H9 (cell line): Measurements from ENCODE around the gene DGCR2. TPM values are rescaled to one million over a fixed set of nuclear protein-coding genes. Genes with fewer than 3 reads are reported as not detected.

Experiments used
- DNase-seq: peaks from one replicate; pipeline ENCODE4 v3.0.0-alpha.2; 2017
- H2AFZ ChIP-seq: one replicate; pipeline ENCODE4 v1.6.1; 2013; ENCODE audit warnings: mild to moderate bottlenecking, low read length, control low read depth, moderate library complexity
- H2AK5ac ChIP-seq: 2 replicates; pipeline ENCODE4 v1.6.1; 2013; ENCODE audit warnings: low read length, control low read depth, mixed read lengths; ENCODE audit not compliant: insufficient read length
- H2BK120ac ChIP-seq: one replicate; pipeline ENCODE4 v1.6.1; 2013; ENCODE audit warnings: low read depth, mild to moderate bottlenecking, low read length, control low read depth, inconsistent platforms; ENCODE audit not compliant: poor library complexity, severe bottlenecking
- H2BK12ac ChIP-seq: 2 replicates; pipeline ENCODE4 v1.6.1; 2013; ENCODE audit warnings: low read length, control low read depth, mixed read lengths, low read depth; ENCODE audit not compliant: insufficient read length
- H2BK15ac ChIP-seq: 2 replicates; pipeline ENCODE4 v1.6.1; 2013; ENCODE audit warnings: low read depth, low read length, control low read depth
- H2BK20ac ChIP-seq: one replicate; pipeline ENCODE4 v1.6.1; 2013; ENCODE audit warnings: low read depth, mild to moderate bottlenecking, low read length, control low read depth, inconsistent platforms; ENCODE audit not compliant: poor library complexity, severe bottlenecking
- H2BK5ac ChIP-seq: 2 replicates; pipeline ENCODE4 v1.6.1; 2013; ENCODE audit warnings: low read length, control low read depth, mixed read lengths; ENCODE audit not compliant: insufficient read length
- H3K14ac ChIP-seq: 2 replicates; pipeline ENCODE4 v1.6.1; 2013; ENCODE audit warnings: low read length, control low read depth; ENCODE audit not compliant: insufficient read depth
- H3K18ac ChIP-seq: 2 replicates; pipeline ENCODE4 v1.6.1; 2013; ENCODE audit warnings: low read depth, mild to moderate bottlenecking, mixed read lengths, low read length, control low read depth; ENCODE audit not compliant: insufficient read length
- H3K23ac ChIP-seq: 2 replicates; pipeline ENCODE4 v1.6.1; 2013; ENCODE audit warnings: low read length, control low read depth, mixed read lengths, low read depth; ENCODE audit not compliant: insufficient read length
- H3K23me2 ChIP-seq: 2 replicates; pipeline ENCODE4 v1.6.1; 2013; ENCODE audit warnings: low read depth, mild to moderate bottlenecking, mixed read lengths, low read length, control low read depth; ENCODE audit not compliant: insufficient read length, poor library complexity, severe bottlenecking
- H3K27ac ChIP-seq: 2 replicates; pipeline ENCODE4 v1.5.1; 2013; ENCODE audit warnings: low read length, control low read depth, mixed read lengths, low read depth; ENCODE audit not compliant: insufficient read length
- H3K27me3 ChIP-seq: 2 replicates; pipeline ENCODE4 v1.6.1; 2013; ENCODE audit warnings: low read length, control low read depth, inconsistent platforms; ENCODE audit not compliant: insufficient read depth
- H3K4ac ChIP-seq: 2 replicates; pipeline ENCODE4 v1.6.1; 2013; ENCODE audit warnings: low read depth, mild to moderate bottlenecking, control low read depth, inconsistent platforms, low read length, moderate library complexity
- H3K4me1 ChIP-seq: 2 replicates; pipeline ENCODE4 v1.6.1; 2013; ENCODE audit warnings: low read length, control low read depth, inconsistent platforms; ENCODE audit not compliant: insufficient read depth
- H3K4me2 ChIP-seq: 2 replicates; pipeline ENCODE4 v1.6.1; 2013; ENCODE audit warnings: low read length, control low read depth, mixed read lengths; ENCODE audit not compliant: insufficient read length, insufficient read depth
- H3K56ac ChIP-seq: 2 replicates; pipeline ENCODE4 v1.6.1; 2013; ENCODE audit warnings: low read depth, mild to moderate bottlenecking, mixed read lengths, low read length, control low read depth; ENCODE audit not compliant: insufficient read length
- H3K79me1 ChIP-seq: 2 replicates; pipeline ENCODE4 v1.6.1; 2013; ENCODE audit warnings: low read depth, mild to moderate bottlenecking, moderate library complexity, low read length, control low read depth, inconsistent platforms; ENCODE audit not compliant: insufficient read depth, poor library complexity, severe bottlenecking
- H3K79me2 ChIP-seq: 2 replicates; pipeline ENCODE4 v1.6.1; 2013; ENCODE audit warnings: low read length, control low read depth, inconsistent platforms; ENCODE audit not compliant: insufficient read depth
- H3K9ac ChIP-seq: 2 replicates; pipeline ENCODE4 v1.6.1; 2013; ENCODE audit warnings: low read length, control low read depth, mixed read lengths; ENCODE audit not compliant: insufficient read length; ENCODE audit errors: extremely low read depth
- H3K9me3 ChIP-seq: one replicate; pipeline ENCODE4 v1.6.1; 2013; ENCODE audit warnings: low read depth, low read length, inconsistent platforms; ENCODE audit not compliant: control insufficient read depth
- H3T11ph ChIP-seq: one replicate; pipeline ENCODE4 v1.6.1; 2013; ENCODE audit warnings: mild to moderate bottlenecking, low read length, control low read depth, inconsistent platforms
- H4K20me1 ChIP-seq: one replicate; pipeline ENCODE4 v1.6.1; 2013; ENCODE audit not compliant: control insufficient read depth, insufficient read length, insufficient read depth
- H4K5ac ChIP-seq: 2 replicates; pipeline ENCODE4 v1.6.1; 2013; ENCODE audit warnings: low read depth, mild to moderate bottlenecking, mixed read lengths, low read length, control low read depth; ENCODE audit not compliant: insufficient read length
- H4K8ac ChIP-seq: replicated peaks from 2 replicates; pipeline ENCODE4 v1.6.1; 2013; ENCODE audit warnings: low read length, control low read depth, mixed read lengths, low read depth; ENCODE audit not compliant: insufficient read length
- H4K91ac ChIP-seq: 2 replicates; pipeline ENCODE4 v1.6.1; 2013; ENCODE audit warnings: low read depth, mild to moderate bottlenecking, moderate library complexity, mixed read lengths, low read length, control low read depth; ENCODE audit not compliant: insufficient read length
- H3K27ac Mint-ChIP-seq, 3 experiments: 2 replicates in 2 of 3; 3 replicates in 1 of 3; pipeline ENCODE4 v1.8.0; 2020 to 2021; ENCODE audit warnings: mixed read lengths in 3 of 3, mild to moderate bottlenecking in 1 of 3, moderate library complexity in 1 of 3
- H3K27me3 Mint-ChIP-seq: 2 replicates; pipeline ENCODE4 v1.8.0; 2021; ENCODE audit warnings: low read depth, mild to moderate bottlenecking, moderate library complexity, mixed read lengths
- H3K36me3 Mint-ChIP-seq, 3 experiments: 2 replicates in 2 of 3; 3 replicates in 1 of 3; pipeline ENCODE4 v1.8.0; 2020 to 2021; ENCODE audit warnings: low read depth in 3 of 3, mixed read lengths in 3 of 3; ENCODE audit not compliant: insufficient read depth in 1 of 3
- H3K4me1 Mint-ChIP-seq, 2 experiments: 2 replicates each; pipeline ENCODE4 v1.8.0; 2020; ENCODE audit warnings: mixed read lengths in 2 of 2
- H3K4me3 Mint-ChIP-seq, 2 experiments: 2 replicates in 1 of 2; 3 replicates in 1 of 2; pipeline ENCODE4 v1.8.0; 2020 to 2021; ENCODE audit warnings: mild to moderate bottlenecking in 2 of 2, mixed read lengths in 2 of 2, moderate library complexity in 1 of 2
- H3K9me3 Mint-ChIP-seq, 2 experiments: 2 replicates in 1 of 2; 3 replicates in 1 of 2; pipeline ENCODE4 v1.8.0; 2020; ENCODE audit warnings: mild to moderate bottlenecking in 2 of 2, mixed read lengths in 2 of 2, moderate library complexity in 1 of 2
- WGBS: extraction: QIAGEN DNeasy Blood & Tissue Kit; methylation state at CpG from one replicate; pipeline ENCODE4 v1.1.7; 2013; ENCODE audit warnings: missing lambda C conversion rate, low lambda C conversion rate, mixed read lengths; ENCODE audit not compliant: insufficient read length; ENCODE audit errors: extremely low coverage; 5-methylcytosine and 5-hydroxymethylcytosine counted together
- total RNA-seq: library from RNA; stranded (reverse); gene quantifications from 2 replicates; pipeline ENCODE4 v1.2.1, GENCODE V29; 2021
- TF ChIP-seq, protein P1 (sequence below): fragments of 200-600 bp; sonication (generic); conservative IDR thresholded peaks from 3 replicates; pipeline ENCODE4 v1.8.0; 2021; ENCODE audit warnings: antibody characterized with exemption, mild to moderate bottlenecking

DGCR2 gene
- total RNA-seq, 1 experiment from 2014 or later = 47.2 TPM

GRCh38 chr22:18997925-18998315 is 124.3 kb downstream of the DGCR2 start:
- no peak overlapping the region for H2BK20ac ChIP-seq
- H3K18ac ChIP-seq = no peak overlapping the region
- H3K4me1 ChIP-seq = no peaks in the 10 kb centered on the region
- no peak overlapping the region for H3K27ac ChIP-seq
- H3K9me3 ChIP-seq = no peaks in the 10 kb centered on the region
- H2BK15ac ChIP-seq = no peak overlapping the region
- no CpG with 5 or more reads among the region's 22 CpGs for WGBS
- H2BK120ac ChIP-seq = no peak overlapping the region
- H4K8ac ChIP-seq = no peak overlapping the region
- TF ChIP-seq, protein P1, sequence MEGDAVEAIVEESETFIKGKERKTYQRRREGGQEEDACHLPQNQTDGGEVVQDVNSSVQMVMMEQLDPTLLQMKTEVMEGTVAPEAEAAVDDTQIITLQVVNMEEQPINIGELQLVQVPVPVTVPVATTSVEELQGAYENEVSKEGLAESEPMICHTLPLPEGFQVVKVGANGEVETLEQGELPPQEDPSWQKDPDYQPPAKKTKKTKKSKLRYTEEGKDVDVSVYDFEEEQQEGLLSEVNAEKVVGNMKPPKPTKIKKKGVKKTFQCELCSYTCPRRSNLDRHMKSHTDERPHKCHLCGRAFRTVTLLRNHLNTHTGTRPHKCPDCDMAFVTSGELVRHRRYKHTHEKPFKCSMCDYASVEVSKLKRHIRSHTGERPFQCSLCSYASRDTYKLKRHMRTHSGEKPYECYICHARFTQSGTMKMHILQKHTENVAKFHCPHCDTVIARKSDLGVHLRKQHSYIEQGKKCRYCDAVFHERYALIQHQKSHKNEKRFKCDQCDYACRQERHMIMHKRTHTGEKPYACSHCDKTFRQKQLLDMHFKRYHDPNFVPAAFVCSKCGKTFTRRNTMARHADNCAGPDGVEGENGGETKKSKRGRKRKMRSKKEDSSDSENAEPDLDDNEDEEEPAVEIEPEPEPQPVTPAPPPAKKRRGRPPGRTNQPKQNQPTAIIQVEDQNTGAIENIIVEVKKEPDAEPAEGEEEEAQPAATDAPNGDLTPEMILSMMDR = no peak
- H3K9ac ChIP-seq = no peak overlapping the region
- H4K20me1 ChIP-seq = no peaks in the 10 kb centered on the region
- DNase-seq = no peak
- no peak overlapping the region for H3K4ac ChIP-seq
- H3T11ph ChIP-seq = no peak overlapping the region
- Mint-ChIP-seq H3K4me1 (peaks cover 31 to 34% of the 10 kb centered on the region in 2 experiments), H3K27ac (no peak overlapping the region), H3K27me3 (peaks cover 37% of the 10 kb centered on the region), H3K36me3 (no peaks in the 10 kb centered on the region), H3K9me3 (no peaks in the 10 kb centered on the region; a peak in 1 of 5 replicates), H3K4me3 (peak overlapping the region in 1 of 2 experiments; percentile 23; a peak in 2 of 5 replicates)
- no peak overlapping the region for H2BK5ac ChIP-seq
- no peak overlapping the region for H4K5ac ChIP-seq
- no peaks in the 10 kb centered on the region for H3K79me2 ChIP-seq
- H2AK5ac ChIP-seq = no peak overlapping the region
- no peak overlapping the region for H3K14ac ChIP-seq
- no peak overlapping the region for H3K56ac ChIP-seq
- H3K27me3 ChIP-seq = no peaks in the 10 kb centered on the region
- no peak overlapping the region for H2AFZ ChIP-seq
- no peak overlapping the region for H4K91ac ChIP-seq
- H2BK12ac ChIP-seq = no peak overlapping the region
- H3K23ac ChIP-seq = no peak overlapping the region
- no peaks in the 10 kb centered on the region for H3K23me2 ChIP-seq
- no peak overlapping the region for H3K4me2 ChIP-seq
- H3K79me1 ChIP-seq = no peaks in the 10 kb centered on the region
